Temporal lobe (tissue), 2 donors: Measurements from ENCODE around the gene FCGR2B. TPM values are rescaled to one million over a fixed set of nuclear protein-coding genes. Genes with fewer than 3 reads are reported as not detected.

Experiments
- small RNA-seq: library from RNA; depleted of rRNA; stranded (forward); fragments of <200 nt; gene quantifications from one replicate; pipeline ENCODE3, GENCODE V24; 2014; ENCODE audit warnings: low replicate concordance
- total RNA-seq: library from RNA; depleted of rRNA; stranded (reverse); fragments of >200 nt; gene quantifications from one replicate; pipeline ENCODE4 v1.2.3, GENCODE V29; 2014

Gene FCGR2B
- total RNA-seq, 1 donor from 2014 or later, result 0.25 TPM

Small RNAs within 50 kb of the gene (small RNA-seq; reads per million reads assigned to genes)
- not detected for gene RF00019

Other genes starting within 250 kb of the FCGR2B start
- gene FCGR2A, start 157.7 kb upstream of the FCGR2B start, total RNA-seq, result 2.0 TPM
- 3.4 TPM for gene HSPA6, start 138.6 kb upstream of the FCGR2B start, total RNA-seq
- 2.5 TPM for gene FCGR3A, start 113.3 kb upstream of the FCGR2B start, total RNA-seq
- 0.25 TPM for gene FCGR3B, start 32.0 kb upstream of the FCGR2B start, total RNA-seq
- gene FCRLA, start 44.1 kb downstream of the FCGR2B start, total RNA-seq, result 0.49 TPM
- gene FCRLB, start 58.4 kb downstream of the FCGR2B start, total RNA-seq, result 0.74 TPM
- gene DUSP12, start 86.6 kb downstream of the FCGR2B start, total RNA-seq, result 47.7 TPM
- 23.4 TPM for gene ATF6, start 103.2 kb downstream of the FCGR2B start, total RNA-seq